ENCODE data around the gene LTBR.
"Not testable (repeated sequence)": the region's sequence is repeated elsewhere in the genome, so short reads cannot be mapped to it uniquely, and the experiment has no call there.

The LTBR gene

GRCh38 chr12:6383572-6384498 lies at the start of gene LTBR:
Gene LTBR, plus strand, starts transcription at chr12:6384162. Its CDS starts 197 bp downstream, at chr12:6384359.
- no peak for DNase-seq (ENCODE audit: low read depth in 2 of 2, low spot score in 1 of 2)

DNA sequence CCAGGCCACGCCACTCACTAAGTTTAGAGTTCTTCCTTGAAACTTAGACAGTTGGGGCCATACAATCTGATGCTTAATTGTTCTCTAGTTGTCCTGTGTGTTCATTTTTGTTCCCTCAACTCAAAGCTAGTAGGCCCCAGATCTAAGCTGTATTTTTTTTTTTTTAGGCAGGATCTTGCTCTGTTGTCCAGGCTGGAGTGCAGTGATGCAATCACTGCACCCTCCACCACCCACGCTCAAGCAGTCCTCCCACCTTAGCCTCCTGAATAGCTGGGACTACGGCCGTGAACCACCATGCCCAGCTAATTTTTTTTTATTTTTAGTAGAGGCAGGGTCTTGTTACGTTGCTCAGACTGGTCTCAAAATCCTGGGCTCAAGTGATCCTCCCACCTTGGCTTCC lies 49.6 kb upstream of the LTBR start:
- no peak for DNase-seq (ENCODE audit: low read depth in 2 of 2, low spot score in 1 of 2)

DNA sequence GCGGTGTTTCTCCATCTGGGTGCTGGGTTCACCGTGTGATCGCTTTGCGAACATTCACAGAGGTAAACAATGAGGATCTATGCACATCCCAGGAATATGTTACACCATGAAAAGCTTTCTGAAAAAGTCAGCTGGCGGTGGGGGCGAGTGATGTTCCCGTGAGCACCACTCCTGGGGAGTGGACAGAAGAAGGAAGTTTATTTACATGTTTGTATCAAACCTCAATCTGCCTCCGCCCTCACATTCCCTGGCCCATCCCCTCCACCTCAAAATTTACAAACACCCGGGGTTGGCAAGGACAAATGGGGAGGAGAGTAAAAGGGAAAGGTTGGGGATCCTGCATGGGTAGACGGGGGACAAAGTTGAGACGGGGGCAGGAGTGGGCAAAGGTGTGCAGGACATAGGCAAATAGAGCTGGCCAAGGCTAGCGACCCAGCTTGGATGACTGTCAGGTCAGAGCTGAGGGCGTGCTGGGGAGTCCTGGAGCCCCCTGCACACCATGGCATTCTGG lies 49.0 kb upstream of the LTBR start:
- no peak for DNase-seq (ENCODE audit: low read depth in 2 of 2, low spot score in 1 of 2)

DNA sequence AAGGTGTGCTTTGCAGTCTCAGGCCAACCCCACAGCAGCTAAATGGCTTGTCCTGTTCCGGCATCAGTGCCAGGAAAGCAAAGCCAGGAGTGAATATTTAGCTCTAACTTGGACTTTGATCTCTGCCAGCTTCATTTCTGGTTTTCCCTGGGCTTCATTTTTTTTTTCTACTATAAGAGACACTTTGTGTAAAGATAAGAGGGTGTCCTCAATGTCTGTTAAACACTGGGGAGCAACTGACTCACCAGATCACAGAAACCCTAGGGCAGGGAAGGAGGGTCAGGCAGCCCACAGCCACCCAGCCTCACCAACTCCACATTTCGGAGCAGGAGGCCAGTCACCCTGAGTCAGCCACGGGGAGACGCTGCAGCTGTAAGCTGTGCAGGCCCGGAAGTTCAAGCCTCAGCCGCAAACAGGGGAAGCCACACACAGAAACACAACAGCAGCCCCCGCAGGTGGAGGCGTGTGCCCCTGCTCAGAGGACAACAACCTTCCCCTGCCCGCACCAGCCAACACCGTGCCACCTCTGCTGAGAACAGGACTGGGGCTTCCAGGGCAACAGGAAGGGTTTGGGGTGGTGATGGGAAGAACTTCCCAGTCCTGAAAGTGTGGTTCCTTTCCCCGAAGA lies 48.4 kb upstream of the LTBR start:
- peak; percentile 61 to 76 for DNase-seq (ENCODE audit: low read depth in 2 of 2, low spot score in 1 of 2)

DNA sequence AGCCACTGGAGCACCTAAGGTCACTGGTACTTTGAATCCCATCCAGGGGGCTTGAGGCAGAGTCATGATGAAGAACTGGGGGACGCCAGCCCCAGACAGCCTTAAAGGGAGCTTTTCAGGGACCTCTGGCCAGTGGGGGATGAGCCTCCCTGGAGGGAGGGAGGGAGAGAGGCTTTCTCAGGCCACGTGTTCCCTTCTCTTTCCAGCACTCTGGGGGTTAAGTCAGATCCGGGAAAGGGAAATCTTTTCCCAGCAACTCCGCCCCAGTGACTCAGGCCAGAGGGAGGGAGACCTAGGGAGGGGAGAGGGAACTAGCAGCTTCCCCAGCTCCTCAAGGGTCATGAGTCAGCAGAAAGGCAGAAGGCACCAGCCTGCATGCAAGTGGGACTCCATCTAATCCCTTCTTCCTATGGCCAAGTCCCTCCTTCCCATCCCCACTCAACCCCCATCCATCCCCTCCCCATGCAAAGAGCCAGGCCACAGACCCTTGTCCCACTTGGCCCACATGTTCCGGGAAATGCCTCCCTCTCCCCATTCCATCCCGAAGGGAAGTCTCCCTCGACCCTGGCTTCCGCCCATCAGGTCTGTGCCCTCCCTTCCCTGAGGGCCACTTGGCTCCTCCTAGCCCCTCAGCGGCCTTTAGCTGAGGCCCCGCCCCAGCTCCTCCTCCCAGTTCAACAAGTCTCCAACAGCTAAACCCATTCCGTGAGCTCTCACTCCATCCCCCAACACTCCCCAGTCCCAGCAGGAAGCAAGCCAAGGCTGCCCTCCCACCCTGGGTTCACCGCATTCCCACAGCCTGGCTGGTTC lies 47.7 kb upstream of the LTBR start:
- no peak for DNase-seq (ENCODE audit: low read depth in 2 of 2, low spot score in 1 of 2)

GRCh38 chr12:6336889-6337853 lies 46.8 kb upstream of the LTBR start:
- DNase-seq (ENCODE audit: low read depth in 2 of 2, low spot score in 1 of 2) = peak in 1 of 2 donors; percentile 45

DNA sequence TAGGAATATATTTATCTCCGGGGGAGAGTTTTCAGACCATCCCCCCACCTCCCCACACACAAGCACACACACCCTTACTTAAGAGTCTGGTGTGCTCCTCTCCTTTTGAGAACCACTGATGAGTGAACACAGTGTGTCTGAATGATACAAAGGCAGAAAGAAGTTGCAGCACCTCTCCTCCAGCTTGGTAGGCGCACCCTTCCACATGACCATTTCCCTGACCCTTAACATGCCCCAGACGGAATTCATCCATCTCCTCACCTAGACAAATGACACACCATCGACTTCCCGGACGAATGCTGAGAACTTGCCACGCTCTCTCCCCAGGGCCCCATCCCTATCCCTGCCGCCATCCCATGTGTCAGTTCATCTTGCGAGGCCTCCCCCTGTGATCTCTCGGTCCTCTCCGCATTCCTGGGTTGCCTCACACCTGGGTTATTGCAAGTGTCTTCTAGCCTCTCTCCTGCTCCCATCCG lies 46.0 kb upstream of the LTBR start:
- no peak for DNase-seq (ENCODE audit: low read depth in 2 of 2, low spot score in 1 of 2)

GRCh38 chr12:6338536-6338935 lies 45.4 kb upstream of the LTBR start:
- not testable (repeated sequence) for DNase-seq (ENCODE audit: low read depth in 2 of 2, low spot score in 1 of 2)

DNA sequence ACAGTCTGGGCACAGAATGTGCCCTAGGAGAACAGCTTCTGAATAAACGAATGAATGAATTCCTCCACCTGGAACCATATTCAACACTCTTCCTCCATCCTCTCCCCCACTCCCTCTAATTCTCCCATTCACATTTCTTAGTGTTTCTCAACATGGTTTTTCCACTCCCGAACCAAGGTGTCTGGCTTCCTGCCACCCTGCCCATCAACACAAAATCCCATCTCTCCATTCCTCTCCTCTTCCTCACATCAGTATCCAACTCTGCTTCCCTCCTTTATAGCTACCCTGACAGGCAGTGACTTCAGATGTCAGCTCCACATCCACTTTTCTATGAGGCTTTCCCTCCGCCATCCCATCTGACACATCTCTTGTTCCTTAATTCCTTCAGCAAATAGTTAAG lies 45.0 kb upstream of the LTBR start:
- no peak for DNase-seq (ENCODE audit: low read depth in 2 of 2, low spot score in 1 of 2)

GRCh38 chr12:6340032-6340638 lies 43.8 kb upstream of the LTBR start:
- DNase-seq (ENCODE audit: low read depth in 2 of 2, low spot score in 1 of 2) = no peak

- no peak for DNase-seq (ENCODE audit: low read depth in 2 of 2, low spot score in 1 of 2)
Observed at GRCh38 chr12:6340745-6341416, 43.1 kb upstream of the LTBR start.

- no peak for DNase-seq (ENCODE audit: low read depth in 2 of 2, low spot score in 1 of 2)
Observed at GRCh38 chr12:6341417-6342139, 42.4 kb upstream of the LTBR start, which contains the start of gene TNFRSF1A. Gene TNFRSF1A, minus strand, starts transcription at chr12:6342076. Its CDS starts 262 bp downstream, at chr12:6341814.

DNA sequence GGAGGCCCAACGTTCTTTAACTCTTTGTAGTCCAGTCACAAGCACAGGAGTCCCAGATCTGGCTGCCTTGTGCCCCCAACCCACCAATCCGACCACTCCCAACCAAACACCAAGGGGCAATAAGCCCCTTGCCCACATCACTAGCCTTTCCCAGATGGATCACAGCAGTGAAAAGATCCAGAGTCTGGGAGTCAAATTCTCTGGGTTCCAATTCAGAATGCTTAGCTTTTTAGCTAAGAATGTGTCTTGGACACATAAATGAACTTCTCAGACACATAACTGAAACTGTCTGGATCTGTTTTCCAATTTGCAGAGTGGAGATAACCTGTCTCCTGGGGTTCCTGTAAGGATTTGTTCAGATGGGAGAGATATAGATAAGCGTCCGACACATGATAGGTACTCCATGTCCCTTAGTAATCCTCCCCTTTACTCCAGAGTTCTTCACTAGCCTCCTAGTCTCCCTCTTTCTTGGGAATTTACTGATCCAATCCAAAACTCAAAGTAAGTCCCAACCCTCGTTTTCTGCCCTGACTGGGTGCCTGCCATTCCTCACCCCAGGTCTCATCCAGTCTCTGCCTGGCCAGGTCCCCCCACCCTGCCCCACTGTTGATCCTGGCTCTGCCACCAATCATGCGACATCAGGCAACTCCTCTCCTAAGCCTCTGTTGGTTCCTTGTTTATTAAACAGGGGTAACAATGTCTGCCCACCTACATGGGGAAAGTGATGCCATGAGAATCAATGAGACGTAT lies 41.6 kb upstream of the LTBR start:
- DNase-seq (ENCODE audit: low read depth in 2 of 2, low spot score in 1 of 2) = no peak

DNA sequence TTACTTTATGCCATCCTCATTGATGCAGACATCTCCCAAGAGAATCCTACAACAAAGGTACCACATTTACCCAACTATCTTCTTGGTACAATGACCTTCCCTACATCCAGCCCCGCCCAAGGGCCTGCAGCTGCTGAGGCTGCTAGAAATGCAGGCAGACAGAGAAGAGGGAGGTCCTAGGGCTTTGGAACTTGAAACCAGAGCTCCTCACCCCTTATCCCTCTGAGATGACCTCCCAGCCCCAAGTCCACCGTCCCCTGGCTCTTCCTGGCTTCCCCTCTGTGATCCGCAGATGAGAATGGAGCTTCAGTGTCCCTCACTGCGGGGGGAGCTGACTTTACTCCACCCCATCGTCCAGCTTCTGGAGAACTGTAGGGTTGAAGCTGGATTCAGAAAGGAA lies 40.4 kb upstream of the LTBR start:
- DNase-seq (ENCODE audit: low read depth in 2 of 2, low spot score in 1 of 2) = no peak

DNA sequence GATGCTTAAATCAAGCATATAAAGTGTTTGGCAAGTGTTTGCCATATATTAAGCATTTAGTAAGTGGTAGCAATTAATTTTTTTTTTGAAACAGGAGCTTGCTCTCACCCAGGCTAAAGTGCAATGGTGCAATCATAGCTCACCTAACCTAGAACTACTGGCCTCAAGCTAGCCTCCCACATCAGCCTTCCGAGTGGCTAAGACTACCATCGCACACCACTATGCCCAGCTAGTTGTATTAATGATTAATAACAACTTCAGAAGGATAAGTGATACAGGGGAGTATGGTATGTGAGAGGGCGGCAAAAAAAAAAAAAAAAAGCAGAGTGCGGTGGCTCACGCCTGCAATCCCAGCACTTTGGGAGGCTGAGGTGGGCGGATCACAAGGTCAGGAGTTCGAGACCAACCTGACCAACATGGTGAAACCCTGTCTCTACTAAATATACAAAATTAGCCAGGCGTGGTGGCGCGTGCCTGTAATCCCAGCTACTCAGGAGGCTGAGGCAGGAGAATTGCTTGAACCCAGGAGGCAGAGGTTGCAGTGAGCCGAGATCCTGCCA lies 39.8 kb upstream of the LTBR start:
- DNase-seq (ENCODE audit: low read depth in 2 of 2, low spot score in 1 of 2) = not testable (repeated sequence)

- DNase-seq (ENCODE audit: low read depth in 2 of 2, low spot score in 1 of 2) = no peak
Observed at GRCh38 chr12:6345319-6346091, 38.5 kb upstream of the LTBR start.
